Stimulated activated CD4-positive, alpha-beta T cell treated with anti-CD3 and anti-CD28 coated beads, Interleukin-2, amount 100 ng/mL, for 48 hours (primary cell): ENCODE results near the gene ADAMTS17.
"Not testable (repeated sequence)": the region's sequence is repeated elsewhere in the genome, so short reads cannot be mapped to it uniquely, and the experiment has no call there.

Experiments used
- DNase-seq, 2 donors: peaks; one replicate each; pipeline ENCODE4 v3.0.0-alpha.2; 2020

The ADAMTS17 gene

GRCh38 chr15:99957642-99958013 lies 384.1 kb downstream of the ADAMTS17 start:
- DNase-seq = no peak

DNA sequence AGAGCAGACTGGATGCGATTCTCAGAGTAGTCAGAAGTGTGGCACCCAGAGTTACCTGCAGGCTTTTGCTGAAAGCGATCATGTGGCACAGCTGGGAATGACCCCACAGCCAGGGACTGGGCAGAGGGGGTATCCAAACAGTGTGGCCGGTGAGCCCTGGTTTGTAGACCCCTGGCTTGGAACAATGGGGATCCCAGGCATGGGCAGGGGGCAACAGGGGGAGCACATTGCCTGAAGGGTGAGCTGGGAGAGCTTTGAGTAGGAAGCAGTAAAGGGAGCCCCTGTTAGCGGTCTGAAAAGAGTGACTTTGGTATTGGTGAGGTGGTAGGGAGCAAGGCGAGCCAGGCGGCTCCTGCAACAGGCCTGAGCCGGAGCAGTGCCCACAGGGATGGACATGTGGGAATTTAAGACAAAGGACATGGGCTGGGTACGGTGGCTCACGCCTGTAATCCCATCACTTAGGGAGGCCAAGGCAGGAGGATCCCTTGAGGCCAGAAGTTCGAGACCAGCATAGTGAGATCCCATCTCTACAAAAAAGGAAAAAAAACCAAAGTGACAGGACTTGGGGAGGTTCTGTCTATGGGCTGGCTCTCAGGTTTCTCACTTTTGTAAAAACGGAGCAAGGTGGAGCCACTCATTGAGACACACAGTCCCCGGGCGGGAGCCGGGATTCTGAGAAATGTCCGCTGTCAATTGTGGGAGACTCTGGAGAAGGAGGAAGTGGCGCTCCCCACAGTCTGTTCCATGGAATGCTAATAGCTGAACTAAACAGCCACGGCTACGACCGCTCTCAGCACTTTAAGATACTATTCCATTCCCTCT lies 384.7 kb downstream of the ADAMTS17 start:
- DNase-seq = no peak

GRCh38 chr15:99956022-99956775 lies 385.6 kb downstream of the ADAMTS17 start:
- DNase-seq = no peak

GRCh38 chr15:99955532-99955931 lies 386.2 kb downstream of the ADAMTS17 start:
- DNase-seq = no peak

DNA sequence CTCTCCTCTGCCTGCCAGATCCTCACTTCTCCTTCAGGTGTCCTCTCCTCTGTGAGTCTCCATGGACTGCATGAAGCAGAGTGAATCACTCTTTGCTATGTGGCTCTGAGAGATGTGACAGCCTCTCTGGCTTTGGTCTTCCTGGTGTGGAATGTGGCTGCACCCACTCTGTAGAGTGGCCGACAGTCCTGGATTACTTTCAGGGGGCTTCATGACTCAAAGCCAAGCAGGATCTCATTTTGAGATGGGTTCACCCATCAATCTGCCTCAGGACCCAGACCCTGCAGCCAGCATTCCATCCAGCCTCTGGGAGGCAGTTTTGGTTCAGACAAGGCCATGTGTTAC lies 386.6 kb downstream of the ADAMTS17 start:
- no peak for DNase-seq

DNA sequence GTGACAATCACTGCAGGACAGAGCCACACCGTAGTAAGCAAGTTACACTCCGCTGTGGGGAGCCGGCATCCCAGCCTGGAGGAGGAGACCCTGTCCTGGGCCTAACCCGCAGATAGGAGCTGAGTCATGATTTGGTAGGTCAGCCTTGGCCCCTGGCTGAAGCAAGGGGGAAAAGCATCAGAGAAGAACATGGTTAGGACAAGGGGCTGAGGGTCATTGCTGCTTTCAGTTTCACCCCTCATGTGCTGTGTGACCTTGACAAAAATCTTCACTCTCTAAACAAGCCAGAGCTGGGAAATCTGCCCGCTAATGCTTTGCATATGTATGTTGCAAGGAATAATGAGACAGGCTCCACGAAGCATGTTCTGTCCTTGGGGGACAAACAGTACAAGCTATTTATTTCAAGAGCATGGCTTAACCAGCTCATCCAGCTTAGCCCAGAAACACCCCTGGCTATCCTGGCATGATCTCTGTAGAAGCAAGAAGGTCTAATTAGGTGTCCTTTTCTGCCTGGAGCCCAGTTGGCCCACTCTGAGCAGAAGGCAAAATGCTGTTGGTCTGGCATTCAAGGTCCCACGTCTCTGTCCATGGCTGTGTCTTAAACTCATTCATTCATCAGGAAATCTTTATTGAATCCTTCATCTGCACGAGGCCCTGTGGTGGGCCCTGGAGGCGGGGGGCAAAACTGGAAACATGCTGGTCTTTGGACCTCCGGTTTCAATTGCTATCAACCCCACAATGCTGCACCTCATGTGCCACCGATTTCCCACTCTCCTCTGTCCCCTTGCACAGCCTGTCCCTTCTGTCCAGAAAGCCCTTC lies 387.2 kb downstream of the ADAMTS17 start:
- no peak for DNase-seq

DNA sequence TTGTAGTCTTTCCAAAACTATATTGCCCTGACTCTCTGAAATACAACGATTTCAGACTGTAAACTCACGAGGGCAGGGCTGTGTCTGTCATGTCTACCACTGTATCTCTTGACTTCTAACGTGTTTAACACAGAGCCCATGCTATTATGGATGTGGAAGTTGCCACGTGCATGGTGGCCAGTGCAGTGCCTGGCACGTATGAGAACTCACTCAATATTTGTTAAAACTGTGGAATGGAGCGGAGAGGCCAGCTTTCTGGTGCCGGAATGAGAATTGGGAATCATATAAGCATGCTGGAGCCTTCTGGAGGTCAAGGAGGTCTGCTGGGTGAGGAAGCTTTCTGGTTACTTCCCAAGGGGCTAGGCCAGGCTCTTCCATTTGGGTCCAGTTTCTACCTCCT lies 387.9 kb downstream of the ADAMTS17 start:
- DNase-seq = no peak

DNA sequence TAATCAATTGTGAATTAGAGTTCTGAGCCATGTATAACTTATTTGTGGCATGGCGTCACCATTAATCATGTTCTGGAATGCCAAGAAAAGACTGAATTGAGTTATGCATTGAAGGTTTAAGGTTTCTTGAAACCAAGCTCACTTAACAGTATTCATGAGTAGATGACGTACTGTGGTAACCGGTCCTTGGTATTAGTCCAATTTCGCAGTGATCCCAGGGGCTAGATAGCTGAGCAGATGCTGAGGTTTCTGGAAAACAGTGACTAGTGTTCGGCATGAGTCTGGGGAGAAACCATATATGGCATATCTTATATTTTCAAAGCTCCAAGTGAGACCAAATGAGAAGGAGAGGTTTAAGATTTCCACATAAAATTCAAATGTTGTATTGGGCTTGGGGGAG lies 390.3 kb downstream of the ADAMTS17 start:
- no peak for DNase-seq

- no peak for DNase-seq
These were observed 397.6 kb downstream of the ADAMTS17 start for GRCh38 chr15:99944131-99944530.

- DNase-seq = no peak
These were observed 398.3 kb downstream of the ADAMTS17 start for GRCh38 chr15:99943466-99943865.

GRCh38 chr15:99932676-99933402 lies 408.9 kb downstream of the ADAMTS17 start:
- DNase-seq = no peak

DNA sequence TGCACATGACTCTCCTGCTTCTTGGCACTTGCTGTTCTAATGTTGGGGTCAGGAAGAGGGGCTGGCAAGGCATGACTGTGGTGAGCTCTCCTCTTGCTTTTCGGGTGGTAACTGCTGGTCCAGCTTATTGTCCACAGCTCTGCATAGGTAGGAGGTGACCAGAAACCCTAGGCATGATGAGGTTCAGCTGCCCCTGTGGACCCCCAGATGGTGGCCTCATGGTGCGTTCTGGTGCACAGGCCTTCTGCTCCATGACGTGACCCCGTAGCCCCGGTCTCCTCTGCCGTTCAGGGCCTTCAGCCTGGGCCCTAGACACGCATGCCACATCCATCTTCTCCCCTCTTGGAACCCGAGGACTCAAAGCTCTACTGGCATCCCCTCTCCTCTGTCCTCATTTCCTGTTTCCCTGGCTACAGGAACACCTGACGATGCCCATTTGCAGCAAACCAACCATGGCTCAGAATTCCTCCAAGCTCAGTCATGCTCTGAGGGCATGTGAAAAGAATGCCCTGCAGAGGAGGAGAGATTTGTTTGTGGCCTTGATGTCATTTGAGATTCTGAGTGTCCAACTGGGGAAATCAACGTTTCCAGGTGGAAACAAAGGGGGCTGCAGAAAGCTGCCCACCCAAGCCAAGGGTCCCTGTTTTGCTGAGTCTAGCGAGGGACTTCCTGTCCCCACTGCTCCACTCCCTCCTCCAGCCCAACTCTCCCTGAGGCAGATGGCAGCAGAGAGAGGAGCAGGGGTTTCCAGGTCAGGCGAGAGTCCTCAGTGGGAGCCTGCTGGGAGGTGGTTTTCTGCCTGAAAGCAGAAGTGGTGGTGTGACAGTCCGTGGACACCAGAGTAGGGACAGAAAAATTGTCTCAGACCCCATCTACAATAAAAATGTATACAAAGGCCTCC lies 409.8 kb downstream of the ADAMTS17 start:
- no peak for DNase-seq

DNA sequence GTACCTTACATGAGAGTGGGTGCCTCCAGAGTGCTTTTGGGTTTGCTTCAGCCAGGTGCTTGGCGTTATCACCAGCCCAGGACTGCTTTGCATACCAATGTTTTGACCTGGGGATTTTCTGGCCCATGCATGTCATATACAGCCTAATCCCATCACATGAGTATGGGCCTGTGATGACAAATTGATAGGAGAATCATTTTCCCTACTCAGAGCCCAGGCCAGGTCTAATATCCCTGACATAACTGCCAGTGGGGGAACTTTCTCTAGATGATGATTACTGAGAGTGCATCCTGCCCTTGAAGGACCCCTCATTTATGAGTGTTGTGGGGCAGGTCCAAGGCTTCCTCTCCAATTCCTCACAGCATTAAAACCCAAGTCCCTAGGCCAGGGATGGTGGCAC lies 411.1 kb downstream of the ADAMTS17 start:
- no peak for DNase-seq

DNA sequence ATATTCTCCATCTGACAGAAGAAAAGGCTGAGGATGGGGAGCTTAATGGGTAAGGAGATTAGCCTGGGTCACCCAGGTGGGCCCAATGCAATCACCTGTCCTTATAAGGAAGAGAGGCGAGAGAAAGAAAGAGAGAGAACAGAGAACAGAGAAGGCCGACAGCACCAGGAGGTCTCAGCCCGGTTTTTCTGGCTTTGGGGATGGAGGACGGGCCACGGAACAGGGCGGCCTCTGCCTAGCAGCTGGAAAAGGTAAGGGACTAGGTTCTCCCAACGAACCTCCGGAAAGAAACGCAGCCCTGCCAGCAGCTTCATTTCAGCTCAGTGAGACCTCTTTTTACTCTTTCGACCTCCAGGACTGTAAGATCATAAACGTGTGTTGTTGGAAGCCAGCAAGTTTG lies 412.5 kb downstream of the ADAMTS17 start:
- DNase-seq = no peak

- DNase-seq = peak; percentile 80 to 85
These were observed 413.3 kb downstream of the ADAMTS17 start for GRCh38 chr15:99928429-99928981.

DNA sequence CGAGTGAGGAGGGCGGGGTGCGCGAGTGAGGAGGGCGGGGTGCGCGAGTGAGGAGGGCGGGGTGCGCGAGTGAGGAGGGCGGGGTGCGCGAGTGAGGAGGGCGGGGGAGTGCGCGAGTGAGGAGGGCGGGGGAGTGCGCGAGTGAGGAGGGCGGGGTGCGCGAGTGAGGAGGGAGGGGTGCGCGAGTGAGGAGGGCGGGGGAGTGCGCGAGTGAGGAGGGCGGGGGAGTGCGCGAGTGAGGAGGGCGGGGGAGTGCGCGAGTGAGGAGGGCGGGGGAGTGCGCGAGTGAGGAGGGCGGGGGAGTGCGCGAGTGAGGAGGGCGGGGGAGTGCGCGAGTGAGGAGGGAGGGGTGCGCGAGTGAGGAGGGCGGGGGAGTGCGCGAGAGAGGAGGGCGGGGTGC lies 415.2 kb downstream of the ADAMTS17 start:
- DNase-seq = not testable (repeated sequence)

DNA sequence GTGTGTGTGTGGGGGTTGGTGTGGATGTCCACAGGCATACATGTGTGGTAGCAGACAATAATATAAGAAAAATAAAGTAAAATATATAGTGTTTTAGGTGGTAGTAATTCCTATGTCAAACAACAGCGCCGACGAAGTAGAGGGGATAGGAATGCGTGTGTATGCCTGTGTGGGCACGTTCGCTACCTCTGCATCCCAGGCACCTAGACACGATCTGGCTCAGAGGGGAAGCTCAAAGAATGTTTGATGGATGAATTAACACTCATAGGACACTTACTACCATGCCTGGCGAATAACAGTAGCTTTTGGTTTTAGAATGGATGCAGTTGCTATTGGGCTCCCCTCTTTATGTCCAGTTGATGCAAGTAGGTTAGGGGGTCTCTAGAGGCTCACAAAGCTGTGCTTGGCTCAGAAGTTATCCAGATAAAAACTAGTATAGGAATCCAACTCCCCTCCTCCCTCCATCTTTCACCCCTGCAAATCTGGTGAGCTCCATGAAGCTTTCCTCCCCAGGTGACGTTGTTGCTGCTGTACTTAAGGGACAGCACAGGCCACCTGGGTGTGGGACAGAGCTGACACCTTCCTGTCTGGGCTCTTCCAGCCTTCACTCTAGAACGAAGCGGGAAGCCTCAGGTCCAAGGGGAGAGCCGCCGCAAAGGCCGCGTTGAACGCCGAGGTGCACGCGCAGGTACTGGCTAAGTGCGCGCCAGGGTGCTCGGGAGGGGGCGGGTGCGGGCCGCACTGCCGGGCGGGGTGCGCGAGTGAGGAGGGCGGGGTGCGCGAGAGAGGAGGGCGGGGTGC lies 415.9 kb downstream of the ADAMTS17 start:
- DNase-seq = peak; percentile 39 to 62

GRCh38 chr15:99923711-99924110 lies 418.1 kb downstream of the ADAMTS17 start:
- no peak for DNase-seq
